ENCODE data around the gene LCP2. TPM values are rescaled to one million over a fixed set of nuclear protein-coding genes. Genes with fewer than 3 reads are reported as not detected.

The LCP2 gene
- total and polyA plus RNA-seq, 2 donors (not counting 3 experiments of a cell fraction or from before 2014, with no cell fraction given), result not detected

- ChIA-PET POLR2A (no interaction called here), CTCF (interaction anchor here (1.2 to 1.4 kb wide), 2 partner anchors 36 to 37 kb away, joined by 3 read pairs; partner anchors contain the start of gene LCP2)
- peaks cover 13 to 27% of the 10 kb centered on the region in 2 experiments for H3K27me3 ChIP-seq (ENCODE audit: control insufficient read depth in 2 of 2, insufficient read depth in 2 of 2, low read length in 2 of 2)
- FAIRE-seq (no peak), DNase-seq (ENCODE audit: low read depth, low spot score) (no peak)
- no peaks in the 10 kb centered on the region for H3K4me1 ChIP-seq (ENCODE audit: control insufficient read depth, extremely low read depth, insufficient read depth, low read length)
- no peaks in the 10 kb centered on the region for H3K79me2 ChIP-seq (ENCODE audit: control insufficient read depth, insufficient read depth, low read length)
- no peak overlapping the region for H3K9ac ChIP-seq (replicated peaks; ENCODE audit: extremely low read depth, insufficient read depth, low read length)
- no peak overlapping the region for H3K27ac ChIP-seq (ENCODE audit: insufficient read depth, low read depth, low read length)
- TF ChIP-seq, protein P1, sequence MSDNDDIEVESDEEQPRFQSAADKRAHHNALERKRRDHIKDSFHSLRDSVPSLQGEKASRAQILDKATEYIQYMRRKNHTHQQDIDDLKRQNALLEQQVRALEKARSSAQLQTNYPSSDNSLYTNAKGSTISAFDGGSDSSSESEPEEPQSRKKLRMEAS (IDR thresholded peaks at IDR 0.05; ENCODE audit: insufficient read depth, insufficient read length), result no peak
- TF ChIP-seq POLR2A (IDR thresholded peaks at IDR 0.05; ENCODE audit: low read depth, low read length) (no peak), POLR2AphosphoS5 (IDR thresholded peaks at IDR 0.05; ENCODE audit: insufficient read depth, low read depth, low read length) (no peak), JUN (IDR thresholded peaks at IDR 0.05; ENCODE audit: borderline replicate concordance, insufficient read depth, insufficient read length, low read depth) (no peak), EZH2 (IDR thresholded peaks at IDR 0.05; ENCODE audit: borderline replicate concordance, low read depth, low read length, severe bottlenecking) (no peak), CTCF (IDR thresholded peaks at IDR 0.05; ENCODE audit: extremely low read depth in 1 of 2, insufficient read depth in 1 of 2, low read depth in 1 of 2, low read length in 2 of 2) (no peak), FOS (IDR thresholded peaks at IDR 0.05; ENCODE audit: borderline replicate concordance, insufficient read depth, low read length) (no peak)
- BruUV-seq (replicated peaks), result no TSS peak
- no peak overlapping the region for H2AFZ ChIP-seq (ENCODE audit: low read depth, low read length)
- no peaks in the 10 kb centered on the region for H3K9me1 ChIP-seq (replicated peaks; ENCODE audit: control insufficient read depth, extremely low read depth, insufficient read depth, low read length)
- no peak overlapping the region for H3K4me3 ChIP-seq (replicated peaks in 1 of 3; ENCODE audit: insufficient read depth in 1 of 3, low read depth in 1 of 3, low read length in 3 of 3)
- intact Hi-C loops (cut with micrococcal nuclease), result no loop called here
- H3K9me3 ChIP-seq (replicated peaks; ENCODE audit: control insufficient read depth, insufficient read depth, low read length), result no peaks in the 10 kb centered on the region
- no peaks in the 10 kb centered on the region for H3K36me3 ChIP-seq (ENCODE audit: control insufficient read depth in 2 of 2, extremely low read depth in 1 of 2, insufficient read depth in 2 of 2, low read length in 2 of 2)
- H4K20me1 ChIP-seq (replicated peaks; ENCODE audit: control insufficient read depth, extremely low read depth, insufficient read depth, low read length), result no peaks in the 10 kb centered on the region
- dilution Hi-C loops (cut with MboI; ENCODE audit: extremely low pct_ligation_motif_present, low sequenced_read_pairs), result no loop called here
- no peak overlapping the region for H3K4me2 ChIP-seq (ENCODE audit: insufficient read depth, low read length)
These were observed 36.0 kb downstream of the LCP2 start for GRCh38 chr5:170261528-170262043.

Measured in endothelial cell of umbilical vein (primary cell).